HAP-1 (cell line): Measurements from ENCODE around the gene FMNL2.
A peak's percentile ranks its signal among the peaks of the same experiment; 100 is the strongest.

Source experiments
- DNase-seq, 2 experiments: peaks; one replicate each; pipeline ENCODE4 v3.0.0-alpha.2; 2016 to 2020; ENCODE audit warnings: low spot score in 2 of 2
- H3K27me3 ChIP-seq: fragments of 250-450 bp; sonication (Bioruptor Pico); 2 replicates; pipeline ENCODE4 v1.5.1; 2020; ENCODE audit warnings: low read depth, mild to moderate bottlenecking, moderate library complexity
- H3K36me3 ChIP-seq: fragments of 250-450 bp; sonication (Bioruptor Pico); replicated peaks from 2 replicates; pipeline ENCODE4 v1.5.1; 2020; ENCODE audit warnings: mild to moderate bottlenecking
- H3K4me1 ChIP-seq: fragments of 250-450 bp; sonication (Bioruptor Pico); 2 replicates; pipeline ENCODE4 v1.5.1; 2020; ENCODE audit warnings: mild to moderate bottlenecking
- H3K4me3 ChIP-seq: fragments of 250-450 bp; sonication (Bioruptor Pico); 2 replicates; pipeline ENCODE4 v1.5.1; 2020; ENCODE audit warnings: mild to moderate bottlenecking, moderate library complexity
- H3K9me3 ChIP-seq: fragments of 250-450 bp; sonication (Bioruptor Pico); 2 replicates; pipeline ENCODE4 v1.5.1; 2020; ENCODE audit warnings: mild to moderate bottlenecking, moderate library complexity
- in situ Hi-C: fragments of 300-500 bp; cut with MboI; formaldehyde crosslinking; loops from 3 replicates; pipeline ENCODE4 v1.14.3; 2020; ENCODE audit warnings: low sequenced_read_pairs, inconsistent platforms, mixed read lengths

The FMNL2 gene

DNA sequence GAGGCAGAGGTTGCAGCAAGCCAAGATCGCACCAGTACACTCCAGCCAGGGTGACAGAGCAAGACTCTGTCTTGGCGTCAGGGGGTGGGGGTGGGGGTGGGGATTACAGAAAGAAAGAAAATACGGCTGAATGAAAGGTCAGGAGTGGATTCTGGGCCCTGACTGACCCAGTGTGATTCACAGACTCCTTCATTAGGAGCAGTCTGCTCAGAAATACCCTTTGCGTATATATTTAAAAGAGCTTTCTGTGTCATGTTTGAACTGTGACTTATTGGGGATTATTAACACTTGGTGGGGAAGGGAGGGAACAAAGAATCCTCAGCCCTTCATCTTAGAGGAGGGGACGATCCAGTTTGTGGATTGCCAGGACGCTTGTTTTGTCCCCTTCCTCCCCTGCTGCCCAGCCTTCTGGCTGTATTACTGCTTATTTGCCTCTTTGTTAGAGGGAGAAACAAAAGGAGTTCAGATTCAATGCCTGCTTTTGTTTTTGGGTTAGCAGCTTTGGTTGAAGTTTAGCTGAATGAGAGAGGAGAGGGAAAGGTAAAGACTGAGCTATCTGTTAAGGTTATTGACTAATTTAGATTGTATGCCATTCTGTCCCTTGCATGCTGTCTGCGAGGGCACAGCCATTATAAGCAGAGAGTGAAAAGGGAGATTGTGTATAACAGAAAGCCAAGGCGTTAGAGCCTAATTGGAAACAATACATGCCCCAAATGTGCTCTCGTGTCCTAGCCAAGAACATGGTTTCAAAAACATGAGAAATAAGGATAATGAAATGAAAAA, 118.3 kb downstream of the FMNL2 start:
- peak; percentile 50 to 65 for DNase-seq
- in situ Hi-C loops = no loop called here
- Histone ChIP-seq H3K4me3 (no peak overlapping the region), H3K4me1 (peaks cover 12% of the 10 kb centered on the region), H3K36me3 (no peaks in the 10 kb centered on the region), H3K9me3 (no peaks in the 10 kb centered on the region), H3K27me3 (no peaks in the 10 kb centered on the region)

DNA sequence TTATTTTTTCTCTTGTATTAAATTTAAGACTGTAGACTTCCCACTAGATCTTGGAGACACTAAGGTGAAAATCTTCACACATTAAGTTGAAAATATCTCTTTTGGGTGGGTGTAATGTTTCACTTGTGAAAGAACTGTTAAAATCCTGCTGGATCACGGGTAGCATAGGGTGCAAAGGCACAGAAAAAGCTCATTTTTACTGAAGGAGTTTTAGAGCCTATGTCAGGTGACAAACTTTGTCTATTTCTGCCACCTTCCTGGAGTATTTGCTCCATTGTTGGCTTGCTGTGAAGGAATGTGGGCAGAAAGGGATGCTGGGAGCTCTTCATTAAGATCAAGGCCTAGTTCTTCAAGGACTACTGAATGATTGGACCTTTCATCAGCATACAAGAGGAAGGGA, 119.4 kb downstream of the FMNL2 start:
- H3K4me3 ChIP-seq = no peak overlapping the region
- H3K27me3 ChIP-seq = no peaks in the 10 kb centered on the region
- no peak for DNase-seq
- H3K4me1 ChIP-seq = peaks cover 12% of the 10 kb centered on the region
- no peaks in the 10 kb centered on the region for H3K9me3 ChIP-seq
- no peaks in the 10 kb centered on the region for H3K36me3 ChIP-seq
- in situ Hi-C loops = no loop called here

DNA sequence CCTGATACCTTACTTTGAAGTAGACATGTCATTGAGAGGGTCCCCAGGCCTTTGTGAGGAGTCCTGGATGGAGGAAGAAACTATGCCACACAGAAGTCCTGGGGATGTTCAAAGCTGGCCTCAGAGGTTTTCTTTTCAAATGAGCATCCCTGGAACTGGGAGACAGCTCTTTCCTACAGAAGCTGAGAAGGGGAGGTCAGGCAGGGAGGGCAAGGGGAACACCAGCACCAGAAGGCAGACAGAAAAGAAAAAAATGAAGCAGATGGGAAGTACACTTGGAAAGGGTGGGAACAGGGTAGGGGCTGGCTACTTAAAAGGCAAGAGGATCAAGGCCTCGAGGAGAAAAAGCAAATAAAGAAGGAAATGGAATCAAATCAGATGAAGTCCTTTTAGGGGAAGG, 120.0 kb downstream of the FMNL2 start:
- in situ Hi-C loops = no loop called here
- peaks cover 12% of the 10 kb centered on the region for H3K4me1 ChIP-seq
- H3K4me3 ChIP-seq = no peak overlapping the region
- H3K9me3 ChIP-seq = no peaks in the 10 kb centered on the region
- H3K27me3 ChIP-seq = no peaks in the 10 kb centered on the region
- no peaks in the 10 kb centered on the region for H3K36me3 ChIP-seq
- no peak for DNase-seq

DNA sequence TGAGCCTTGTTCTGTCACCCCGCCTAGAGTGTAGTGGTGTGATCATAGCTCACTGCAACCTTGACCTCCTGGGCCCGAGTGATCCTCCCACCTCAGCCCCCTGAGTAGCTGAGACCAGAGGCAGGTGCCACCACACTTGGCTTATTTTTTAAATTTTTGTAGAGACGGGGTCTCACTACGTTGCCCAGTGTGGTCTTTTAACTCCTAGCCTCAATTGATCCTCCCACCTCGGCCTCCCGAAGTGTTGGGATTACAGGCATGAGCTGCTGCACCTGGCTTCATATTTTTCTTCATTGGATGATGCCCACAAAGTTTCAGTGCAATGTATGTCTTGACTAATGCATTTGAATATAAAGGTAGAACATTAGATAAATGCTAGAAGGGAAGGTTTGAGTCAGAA, 120.8 kb downstream of the FMNL2 start:
- peaks cover 12% of the 10 kb centered on the region for H3K4me1 ChIP-seq
- no peak for DNase-seq
- no peak overlapping the region for H3K4me3 ChIP-seq
- H3K9me3 ChIP-seq = no peaks in the 10 kb centered on the region
- H3K36me3 ChIP-seq = no peaks in the 10 kb centered on the region
- no peaks in the 10 kb centered on the region for H3K27me3 ChIP-seq
- in situ Hi-C loops = no loop called here

DNA sequence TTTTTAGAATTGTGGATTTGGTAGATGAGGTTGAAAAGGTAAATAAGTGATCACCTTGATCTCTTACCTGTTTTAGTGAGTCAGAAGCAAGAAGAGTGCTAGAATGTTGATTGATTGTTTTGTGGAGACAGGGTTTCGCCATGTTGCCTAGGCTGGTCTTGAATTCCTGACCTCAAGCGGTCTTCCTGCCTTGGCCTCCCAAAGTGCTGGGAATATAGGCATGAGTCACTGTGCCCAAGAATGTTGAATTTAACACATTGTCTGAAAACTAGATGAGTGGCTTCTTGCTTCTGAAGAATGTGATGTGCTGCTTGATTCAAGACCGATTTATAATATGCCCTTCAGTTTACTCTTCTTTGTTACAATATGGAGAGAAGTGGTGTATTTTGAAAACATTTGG, 121.3 kb downstream of the FMNL2 start:
- DNase-seq = no peak
- Histone ChIP-seq H3K27me3 (no peaks in the 10 kb centered on the region), H3K4me1 (peaks cover 12% of the 10 kb centered on the region), H3K4me3 (no peak overlapping the region), H3K36me3 (no peaks in the 10 kb centered on the region), H3K9me3 (no peaks in the 10 kb centered on the region)
- in situ Hi-C loops = no loop called here

DNA sequence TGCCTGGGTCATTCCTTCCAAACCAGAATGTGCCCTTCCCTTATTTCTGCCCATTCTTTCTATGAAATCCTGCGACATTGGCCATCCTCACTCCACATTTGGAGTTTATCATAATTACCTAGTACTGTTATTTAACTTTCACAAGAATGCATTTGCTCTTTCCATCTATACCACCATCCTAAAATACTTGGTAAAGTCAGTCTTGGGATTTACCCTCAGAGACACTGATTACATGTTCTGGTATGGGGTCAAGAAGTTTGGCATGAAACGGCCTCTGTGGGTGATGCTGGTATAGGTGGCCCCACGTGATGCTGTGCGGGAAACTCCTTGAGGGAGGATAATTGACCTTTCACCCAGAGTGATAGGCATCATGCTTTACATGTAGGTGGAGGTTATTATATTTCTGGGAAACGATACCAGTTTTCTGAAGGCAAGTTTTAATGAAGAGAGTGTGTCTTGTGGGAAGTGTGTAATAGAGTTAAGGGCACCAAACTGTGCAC, 123.5 kb downstream of the FMNL2 start:
- Histone ChIP-seq H3K36me3 (no peaks in the 10 kb centered on the region), H3K4me1 (peaks cover 3% of the 10 kb centered on the region), H3K4me3 (no peak overlapping the region), H3K27me3 (no peaks in the 10 kb centered on the region), H3K9me3 (no peaks in the 10 kb centered on the region)
- DNase-seq = no peak
- in situ Hi-C loops = no loop called here

DNA sequence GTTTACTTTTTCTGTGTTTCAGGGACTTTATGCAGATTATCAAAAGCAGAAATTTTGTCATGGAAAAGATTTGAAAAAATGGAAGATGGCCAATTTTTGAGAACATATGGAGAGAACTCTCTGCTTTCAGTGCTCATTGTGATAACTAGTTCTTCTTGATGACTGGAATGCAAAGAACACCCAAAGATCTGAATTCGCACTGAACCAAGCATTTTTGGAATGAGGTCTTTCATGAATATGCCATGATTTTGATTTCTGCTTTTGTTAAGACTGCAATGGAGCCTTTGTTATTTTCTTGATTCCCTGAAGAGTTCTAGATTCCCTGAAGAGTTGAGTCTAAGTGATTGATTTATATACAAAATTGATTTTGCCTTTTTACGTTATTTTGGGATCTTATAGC, 124.1 kb downstream of the FMNL2 start:
- H3K36me3 ChIP-seq = no peaks in the 10 kb centered on the region
- in situ Hi-C loops = no loop called here
- H3K27me3 ChIP-seq = no peaks in the 10 kb centered on the region
- no peaks in the 10 kb centered on the region for H3K4me1 ChIP-seq
- no peak overlapping the region for H3K4me3 ChIP-seq
- DNase-seq = no peak
- H3K9me3 ChIP-seq = no peaks in the 10 kb centered on the region

DNA sequence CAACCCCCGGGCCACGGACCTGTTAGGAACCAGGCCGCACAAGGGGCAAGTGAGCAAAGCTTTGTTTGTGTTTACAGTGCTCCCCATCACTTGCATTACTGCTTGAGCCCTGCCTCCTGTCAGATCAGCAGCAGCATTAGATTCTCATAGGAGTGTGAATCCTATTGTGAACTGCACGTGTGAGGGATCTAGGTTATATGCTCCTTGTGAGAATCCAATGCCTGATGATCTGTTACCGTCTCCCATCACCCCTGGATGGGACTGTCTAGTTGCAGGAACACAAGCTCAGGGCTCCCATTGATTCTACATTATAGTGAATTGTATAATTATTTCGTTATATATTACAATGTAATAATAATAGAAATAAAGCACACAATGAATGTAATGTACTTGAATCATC, 125.6 kb downstream of the FMNL2 start:
- no peaks in the 10 kb centered on the region for H3K36me3 ChIP-seq
- in situ Hi-C loops = no loop called here
- no peaks in the 10 kb centered on the region for H3K9me3 ChIP-seq
- H3K4me1 ChIP-seq = no peaks in the 10 kb centered on the region
- no peak for DNase-seq
- no peaks in the 10 kb centered on the region for H3K27me3 ChIP-seq
- no peak overlapping the region for H3K4me3 ChIP-seq

DNA sequence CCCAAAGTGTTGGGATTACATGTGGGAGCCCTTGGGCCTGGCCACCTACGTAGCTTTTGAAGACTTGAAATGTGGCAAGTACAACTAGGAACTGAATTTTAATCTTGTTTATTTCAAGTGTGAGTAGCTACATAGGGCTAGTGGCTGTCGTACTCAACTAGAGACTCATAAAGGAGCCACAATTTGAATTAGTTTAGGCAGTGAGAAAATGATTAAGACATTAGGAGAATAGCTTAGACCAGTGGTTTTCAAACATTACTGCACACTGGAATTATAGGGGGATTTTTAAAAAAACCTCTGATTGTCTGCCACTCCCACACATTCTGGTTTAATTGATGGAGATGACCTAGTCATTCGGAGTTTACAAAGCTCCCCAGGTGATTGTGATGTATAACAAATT, 127.1 kb downstream of the FMNL2 start:
- Histone ChIP-seq H3K36me3 (no peaks in the 10 kb centered on the region), H3K4me3 (no peak overlapping the region), H3K27me3 (peaks cover 3% of the 10 kb centered on the region; the same call in 1 of the 2 replicates), H3K4me1 (no peaks in the 10 kb centered on the region), H3K9me3 (no peaks in the 10 kb centered on the region)
- in situ Hi-C loops = no loop called here
- DNase-seq = no peak

DNA sequence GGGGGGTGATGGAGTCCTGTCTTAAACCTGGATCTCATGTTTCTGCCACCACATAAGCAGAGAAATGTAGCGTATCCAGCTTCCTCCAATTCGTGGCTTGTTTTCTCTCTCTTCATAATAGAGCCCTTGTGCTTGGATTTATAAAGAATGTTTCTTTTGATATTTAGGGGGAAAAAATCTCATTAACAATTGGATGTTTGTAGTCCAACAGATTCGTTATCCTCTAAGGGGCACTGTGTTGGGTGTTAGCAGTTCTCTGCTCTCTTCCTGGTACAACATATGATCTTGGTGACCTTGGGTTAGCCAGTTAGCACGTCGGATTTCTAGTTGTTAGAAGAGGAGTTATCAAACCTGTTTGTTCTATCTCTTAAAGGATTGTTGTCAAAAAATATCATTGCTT, 127.8 kb downstream of the FMNL2 start:
- Histone ChIP-seq H3K27me3 (peaks cover 3% of the 10 kb centered on the region; the same call in 1 of the 2 replicates), H3K36me3 (no peaks in the 10 kb centered on the region), H3K4me3 (no peak overlapping the region), H3K4me1 (no peaks in the 10 kb centered on the region), H3K9me3 (no peaks in the 10 kb centered on the region)
- no peak for DNase-seq
- in situ Hi-C loops = no loop called here

DNA sequence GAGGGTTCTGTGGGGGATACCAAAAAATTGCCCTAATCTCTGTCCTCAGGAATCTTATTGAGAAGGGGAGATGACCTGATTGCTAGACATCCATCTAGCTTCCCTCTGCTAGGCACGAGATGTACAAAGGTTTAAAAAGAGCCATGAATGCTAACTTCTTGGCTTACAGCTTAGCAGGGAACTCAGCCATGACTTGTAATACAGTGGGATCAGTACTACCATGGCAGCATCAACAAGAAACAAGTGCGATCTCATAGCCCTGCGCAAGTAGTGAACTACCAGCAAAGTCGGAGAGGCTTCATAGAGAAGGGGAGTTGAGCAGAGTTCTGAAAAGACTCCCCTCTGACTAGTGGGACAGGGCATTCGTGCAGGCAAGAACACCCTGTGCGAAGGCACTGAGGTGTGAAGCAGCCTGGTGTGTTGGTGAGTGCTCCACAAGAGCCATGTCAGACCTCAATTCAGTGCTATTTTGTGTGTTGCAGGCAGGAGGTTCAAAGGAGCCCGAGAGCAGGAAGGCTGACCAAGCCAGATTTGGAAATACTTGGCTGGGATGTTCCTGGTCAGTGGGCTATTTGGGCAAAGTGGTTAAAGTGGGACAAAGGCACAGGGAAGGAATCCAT, 130.0 kb downstream of the FMNL2 start:
- in situ Hi-C loops = no loop called here
- H3K36me3 ChIP-seq = no peaks in the 10 kb centered on the region
- peaks cover 3% of the 10 kb centered on the region; the same call in 1 of the 2 replicates for H3K27me3 ChIP-seq
- H3K9me3 ChIP-seq = no peaks in the 10 kb centered on the region
- no peak overlapping the region for H3K4me3 ChIP-seq
- peaks cover 8% of the 10 kb centered on the region for H3K4me1 ChIP-seq
- DNase-seq = no peak

DNA sequence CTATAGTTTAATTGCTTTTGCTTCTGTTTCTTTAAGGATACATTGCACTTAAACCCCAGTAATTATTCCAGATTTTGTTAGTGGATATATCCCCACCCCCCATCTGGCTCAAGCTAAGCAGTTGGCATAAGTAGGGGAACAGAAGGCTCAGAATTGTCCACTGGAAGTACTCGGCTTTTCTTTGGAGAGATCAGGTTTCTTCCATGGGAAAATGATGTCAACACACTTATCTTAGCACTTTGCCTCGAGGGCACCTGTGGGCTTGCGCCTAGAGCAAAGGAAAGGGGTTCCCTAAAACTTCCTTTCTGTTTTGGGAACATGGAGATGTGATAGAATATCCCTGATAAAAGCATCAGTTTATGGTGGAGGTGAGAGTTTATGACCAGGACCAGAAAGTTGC, 130.6 kb downstream of the FMNL2 start:
- in situ Hi-C loops = no loop called here
- Histone ChIP-seq H3K4me3 (no peak overlapping the region), H3K27me3 (peaks cover 3% of the 10 kb centered on the region; the same call in 1 of the 2 replicates), H3K4me1 (peaks cover 8% of the 10 kb centered on the region), H3K9me3 (no peaks in the 10 kb centered on the region), H3K36me3 (no peaks in the 10 kb centered on the region)
- DNase-seq = no peak

DNA sequence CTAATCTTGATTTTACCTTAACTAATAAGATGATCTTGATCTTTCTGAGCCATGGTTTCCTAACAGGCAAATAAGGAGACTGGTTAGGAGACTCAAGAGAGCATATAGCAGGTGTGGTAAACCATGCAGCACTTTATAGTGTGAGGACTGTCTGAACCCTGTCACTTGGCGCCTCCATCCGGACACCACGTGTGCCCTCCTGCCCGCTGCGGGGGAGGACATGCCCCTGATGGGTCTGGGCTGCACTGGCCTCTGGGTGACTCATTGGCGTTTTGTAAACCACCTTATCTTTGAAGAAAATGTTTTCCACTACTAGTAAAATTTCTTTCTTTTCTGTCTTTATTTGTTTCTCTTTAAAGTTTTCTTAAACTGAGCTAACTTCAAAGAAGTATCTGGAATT, 131.1 kb downstream of the FMNL2 start:
- in situ Hi-C loops = no loop called here
- Histone ChIP-seq H3K4me1 (peaks cover 8% of the 10 kb centered on the region), H3K4me3 (no peak overlapping the region), H3K9me3 (no peaks in the 10 kb centered on the region), H3K27me3 (peaks cover 3% of the 10 kb centered on the region; the same call in 1 of the 2 replicates), H3K36me3 (no peaks in the 10 kb centered on the region)
- no peak for DNase-seq

DNA sequence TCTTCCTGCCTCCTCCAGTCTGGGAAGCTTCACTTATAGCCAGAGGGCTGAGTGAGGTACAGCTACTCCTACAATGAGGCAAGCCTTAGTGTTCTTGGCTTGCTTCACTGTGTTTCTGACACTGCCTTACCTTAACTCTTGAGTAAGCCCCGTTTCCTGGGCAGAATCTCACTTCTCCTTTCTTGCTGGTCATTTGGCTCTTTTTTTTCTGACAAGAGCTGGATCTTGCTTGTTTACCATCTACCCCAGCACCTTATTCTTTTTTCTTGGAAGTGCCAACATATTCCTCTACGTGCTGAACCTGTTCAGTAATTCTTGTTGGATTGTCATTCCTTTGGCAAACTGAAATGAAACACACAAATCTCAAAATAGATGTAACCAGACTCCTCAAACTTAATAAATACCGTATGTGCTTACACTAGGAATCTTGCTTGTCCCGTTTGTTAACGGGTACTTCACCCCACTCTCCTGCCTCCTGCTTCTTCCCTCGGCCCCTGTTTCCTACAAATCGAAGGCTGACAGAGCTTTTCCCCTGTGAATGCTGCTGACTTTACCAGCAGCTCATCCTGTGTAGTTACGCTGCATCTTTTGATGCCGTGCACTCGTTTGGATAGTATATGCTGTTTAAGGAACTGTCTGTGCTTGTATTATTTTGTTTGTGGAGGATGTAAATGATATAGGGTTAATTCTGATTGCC, 132.2 kb downstream of the FMNL2 start:
- H3K36me3 ChIP-seq = no peaks in the 10 kb centered on the region
- H3K27me3 ChIP-seq = peaks cover 3% of the 10 kb centered on the region; the same call in 1 of the 2 replicates
- no peak for DNase-seq
- in situ Hi-C loops = no loop called here
- peaks cover 13% of the 10 kb centered on the region for H3K4me1 ChIP-seq
- no peaks in the 10 kb centered on the region for H3K9me3 ChIP-seq
- H3K4me3 ChIP-seq = no peak overlapping the region
